ENCODE data around the gene RSU1.

DNA sequence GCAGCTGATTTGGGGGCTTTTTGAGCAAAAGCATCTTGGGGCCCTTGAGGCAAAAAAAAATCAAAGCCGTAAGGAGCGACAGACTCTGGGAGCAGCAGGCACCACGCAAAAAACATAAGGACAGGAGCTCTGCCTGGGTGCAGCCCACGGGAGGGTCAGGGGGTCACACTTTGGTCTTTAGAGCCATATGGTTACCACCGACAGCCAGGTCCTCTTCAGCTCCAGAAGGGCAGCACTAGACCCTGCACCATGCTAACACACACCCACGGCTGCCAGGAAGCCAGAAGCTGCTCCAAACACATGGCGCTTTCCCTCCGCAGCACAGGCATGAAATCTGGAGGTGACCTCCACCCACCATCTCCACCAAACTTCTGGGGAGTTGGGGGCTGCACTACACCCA is 47.1 kb downstream of the RSU1 start:
- TF ChIP-seq, protein P1, sequence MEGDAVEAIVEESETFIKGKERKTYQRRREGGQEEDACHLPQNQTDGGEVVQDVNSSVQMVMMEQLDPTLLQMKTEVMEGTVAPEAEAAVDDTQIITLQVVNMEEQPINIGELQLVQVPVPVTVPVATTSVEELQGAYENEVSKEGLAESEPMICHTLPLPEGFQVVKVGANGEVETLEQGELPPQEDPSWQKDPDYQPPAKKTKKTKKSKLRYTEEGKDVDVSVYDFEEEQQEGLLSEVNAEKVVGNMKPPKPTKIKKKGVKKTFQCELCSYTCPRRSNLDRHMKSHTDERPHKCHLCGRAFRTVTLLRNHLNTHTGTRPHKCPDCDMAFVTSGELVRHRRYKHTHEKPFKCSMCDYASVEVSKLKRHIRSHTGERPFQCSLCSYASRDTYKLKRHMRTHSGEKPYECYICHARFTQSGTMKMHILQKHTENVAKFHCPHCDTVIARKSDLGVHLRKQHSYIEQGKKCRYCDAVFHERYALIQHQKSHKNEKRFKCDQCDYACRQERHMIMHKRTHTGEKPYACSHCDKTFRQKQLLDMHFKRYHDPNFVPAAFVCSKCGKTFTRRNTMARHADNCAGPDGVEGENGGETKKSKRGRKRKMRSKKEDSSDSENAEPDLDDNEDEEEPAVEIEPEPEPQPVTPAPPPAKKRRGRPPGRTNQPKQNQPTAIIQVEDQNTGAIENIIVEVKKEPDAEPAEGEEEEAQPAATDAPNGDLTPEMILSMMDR (IDR thresholded peaks at IDR 0.05) = no peak
- no peak for TF ChIP-seq POLR2A (IDR thresholded peaks at IDR 0.05)

Measured in tibial nerve (tissue), 3 donors.